Keratinocyte (primary cell): ENCODE results near the gene KLHL36.

Experiments used
- CTCF ChIP-seq, 3 experiments: IDR thresholded peaks in 1 of 3; conservative IDR thresholded peaks in 1 of 3; optimal IDR thresholded peaks in 1 of 3; 2 replicates in 2 of 3; 3 replicates in 1 of 3; pipeline versions ENCODE3 to v1.5.1; 2011; ENCODE audit warnings: low read length in 3 of 3, mild to moderate bottlenecking in 3 of 3, moderate library complexity in 2 of 3, control low read depth in 1 of 3, inconsistent platforms in 1 of 3; ENCODE audit not compliant: insufficient read depth in 2 of 3; ENCODE audit errors: extremely low read depth in 1 of 3
- EZH2 ChIP-seq: IDR thresholded peaks from one replicate; pipeline ENCODE4 v1.6.1; 2012; ENCODE audit warnings: inconsistent platforms, mild to moderate bottlenecking, low read length, moderate library complexity

DNA sequence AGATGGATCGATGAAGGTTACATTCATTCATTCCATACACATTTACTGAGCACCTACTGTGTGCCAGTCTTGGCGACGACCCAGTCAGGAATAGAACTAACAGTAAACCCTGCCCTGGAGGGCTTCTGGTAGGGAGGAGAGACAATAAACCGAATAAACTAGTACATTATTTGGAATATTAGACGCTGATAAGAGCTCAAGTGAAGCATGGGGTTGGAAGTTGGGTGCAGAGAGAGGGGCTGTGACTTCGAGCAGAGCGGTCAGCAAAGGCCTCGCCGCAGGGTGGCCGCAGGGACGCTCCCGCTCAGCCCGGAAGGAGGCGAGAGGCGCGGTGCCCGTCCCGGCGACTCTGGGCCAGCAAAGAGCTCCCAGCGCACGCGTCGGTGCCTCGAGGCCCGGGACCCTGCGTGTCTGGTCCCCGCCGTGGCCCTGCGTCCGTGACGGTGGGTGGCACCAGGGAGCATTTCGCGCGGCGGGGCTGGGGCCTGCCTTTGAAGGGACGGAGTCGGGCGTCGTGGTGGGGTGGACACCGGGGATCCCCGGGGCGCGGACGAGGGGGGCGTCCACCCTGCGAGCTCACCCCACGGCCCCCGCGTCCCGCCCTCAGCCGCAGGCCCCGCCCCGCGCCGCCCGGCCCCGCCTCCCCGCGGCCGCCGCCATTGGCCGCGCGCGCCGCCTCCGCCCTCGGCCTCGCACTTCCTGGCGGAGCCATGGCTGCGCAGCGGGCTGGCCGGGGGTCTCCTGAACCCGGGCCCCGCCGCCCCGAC is at the start of gene KLHL36:
- peak in 1 of 3 experiments; percentile 6 for TF ChIP-seq CTCF (optimal IDR thresholded peaks at IDR 0.05 in 1 of 3, IDR thresholded peaks at IDR 0.05 in 1 of 3, conservative IDR thresholded peaks at IDR 0.05 in 1 of 3; ENCODE audit: extremely low read depth in 1 of 3, insufficient read depth in 2 of 3, low read length in 3 of 3)
- TF ChIP-seq EZH2: no peak
